Measurements from ENCODE around the gene PTPRK. TPM values are rescaled to one million over a fixed set of nuclear protein-coding genes. Genes with fewer than 3 reads are reported as not detected.
"Not testable (repeated sequence)": the region's sequence is repeated elsewhere in the genome, so short reads cannot be mapped to it uniquely, and the experiment has no call there.

The PTPRK gene
- total RNA-seq, 1 donor from 2014 or later: 25.9 TPM

GRCh38 chr6:128464790-128465189 is 55.6 kb downstream of the PTPRK start:
- intact Hi-C loops (cut with DNase I): no loop called here
- DNase-seq (ENCODE audit: low spot score) (no peak), ATAC-seq (no peak)

- ATAC-seq (no peak), DNase-seq (ENCODE audit: low spot score) (no peak)
- intact Hi-C loops (cut with DNase I): no loop called here
These were observed 56.5 kb downstream of the PTPRK start for GRCh38 chr6:128463942-128464341.

GRCh38 chr6:128461501-128461900 is 58.9 kb downstream of the PTPRK start:
- no peak for DNase-seq (ENCODE audit: low spot score)
- intact Hi-C loops (cut with DNase I): no loop called here
- ATAC-seq: no peak

GRCh38 chr6:128456510-128457230 is 63.7 kb downstream of the PTPRK start:
- intact Hi-C loops (cut with DNase I): no loop called here

DNA sequence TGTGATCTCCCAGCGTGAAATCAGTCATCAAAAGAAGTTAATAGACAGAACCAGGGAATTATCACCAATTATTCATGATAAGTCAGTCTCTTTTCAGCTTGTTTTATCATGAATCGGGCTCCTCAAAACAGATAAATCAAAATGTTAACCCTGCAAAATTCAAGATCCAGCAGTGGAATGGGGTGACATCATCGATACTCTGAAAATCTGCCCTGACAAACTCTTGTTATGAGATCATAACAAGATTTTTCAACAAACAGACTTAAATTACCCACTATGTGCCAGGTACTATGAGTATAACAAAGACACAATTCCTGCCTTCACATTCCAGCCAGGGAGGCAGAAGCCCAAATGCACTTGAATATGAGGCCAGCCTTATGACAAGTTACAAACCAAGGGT is 64.4 kb downstream of the PTPRK start:
- intact Hi-C loops (cut with DNase I): no loop called here
- DNase-seq (ENCODE audit: low spot score): no peak
- no peak for ATAC-seq

More at GRCh38 chr6:128456510-128457230, 63.7 kb downstream of the PTPRK start:
- no peak for DNase-seq (ENCODE audit: low spot score)
- no peak for ATAC-seq

GRCh38 chr6:128452713-128453112 is 67.7 kb downstream of the PTPRK start:
- intact Hi-C loops (cut with DNase I): no loop called here
- no peak for ATAC-seq

DNA sequence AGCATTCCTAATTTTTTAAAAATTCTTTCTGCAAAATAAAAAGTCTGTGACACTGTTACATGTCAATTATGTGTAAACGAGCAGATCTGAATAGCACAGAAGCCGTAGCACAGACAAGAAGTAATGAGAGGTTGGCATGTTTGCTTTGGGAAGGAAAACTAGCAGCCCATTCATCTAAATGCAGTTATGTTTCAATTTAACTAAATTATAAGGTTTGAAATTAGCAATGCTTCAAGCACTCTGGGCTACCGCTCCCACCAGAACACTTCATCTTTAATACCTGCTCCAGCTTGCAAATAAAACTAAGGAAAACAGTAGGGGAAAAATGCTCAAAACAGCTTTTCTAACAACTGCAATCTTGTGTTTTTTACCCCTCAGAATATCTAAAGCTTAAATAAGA is 73.9 kb downstream of the PTPRK start:
- DNase-seq (ENCODE audit: low spot score) (no peak), ATAC-seq (no peak)
- intact Hi-C loops (cut with DNase I): no loop called here

More at GRCh38 chr6:128452713-128453112, 67.7 kb downstream of the PTPRK start:
- no peak for DNase-seq (ENCODE audit: low spot score)

GRCh38 chr6:128443553-128443952 is 76.8 kb downstream of the PTPRK start:
- ATAC-seq (no peak), DNase-seq (ENCODE audit: low spot score) (no peak)
- intact Hi-C loops (cut with DNase I): no loop called here

DNA sequence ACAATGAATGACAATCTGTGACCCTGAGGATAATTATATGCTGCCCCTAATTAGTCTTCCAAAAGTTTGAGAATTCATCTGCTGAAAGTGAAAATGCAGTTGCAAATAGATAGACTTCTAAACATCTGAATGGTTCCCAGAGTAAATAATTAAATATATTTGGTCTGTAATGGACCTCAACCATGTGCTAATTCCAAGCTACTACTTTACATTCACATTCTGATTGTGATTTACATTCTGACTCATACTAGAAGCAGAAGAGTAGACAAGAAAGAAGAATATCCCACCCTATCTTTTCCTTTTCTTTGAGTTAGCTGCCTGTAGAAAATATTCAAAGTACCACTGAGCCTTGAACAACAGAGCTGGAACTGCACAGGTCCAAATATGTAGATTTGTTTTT is 80.8 kb downstream of the PTPRK start:
- DNase-seq (ENCODE audit: low spot score): no peak
- ATAC-seq: no peak
- intact Hi-C loops (cut with DNase I): no loop called here

DNA sequence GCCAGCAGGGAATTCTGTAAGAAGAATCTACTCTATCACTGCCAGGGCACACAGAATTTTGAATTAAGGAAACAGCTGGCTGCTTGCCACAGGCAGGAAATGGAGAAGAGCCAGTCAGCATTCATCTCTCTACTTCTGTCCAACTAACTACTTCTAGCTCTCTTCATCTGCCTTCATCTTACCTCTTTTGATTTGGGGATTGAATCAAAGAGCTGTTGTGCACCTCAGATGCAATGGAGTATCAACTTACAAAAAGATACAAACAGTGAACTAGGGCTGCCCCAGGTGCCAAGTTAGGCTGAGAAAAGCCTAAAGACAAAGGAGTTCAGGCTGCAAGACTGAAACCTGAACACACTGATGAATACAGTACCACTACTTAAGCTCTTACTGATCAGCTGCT is 82.0 kb downstream of the PTPRK start:
- intact Hi-C loops (cut with DNase I): no loop called here
- DNase-seq (ENCODE audit: low spot score): no peak
- ATAC-seq: no peak

DNA sequence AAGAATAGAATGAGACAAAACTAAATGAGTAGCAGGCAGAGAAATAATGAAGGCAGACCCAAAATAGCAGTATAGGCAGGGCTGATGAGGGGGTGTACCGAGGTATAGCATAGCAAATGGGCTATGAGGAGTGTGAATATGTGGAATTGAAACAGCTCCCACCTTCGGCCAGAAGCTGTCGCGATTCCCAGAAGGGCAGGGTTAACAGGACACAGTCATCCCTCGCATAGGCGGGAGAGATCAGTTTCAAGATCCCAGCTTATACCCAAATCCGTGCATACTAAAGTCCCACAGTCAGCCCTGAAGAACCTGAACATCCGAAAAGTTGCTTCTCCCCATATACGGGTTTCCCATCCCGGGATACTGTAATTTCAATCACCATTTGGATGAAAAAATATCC is 82.7 kb downstream of the PTPRK start:
- DNase-seq (ENCODE audit: low spot score) (no peak), ATAC-seq (no peak)
- intact Hi-C loops (cut with DNase I): no loop called here

- intact Hi-C loops (cut with DNase I); DNase-seq (ENCODE audit: low spot score); ATAC-seq: not testable (repeated sequence)
These were observed 85.6 kb downstream of the PTPRK start for GRCh38 chr6:128434752-128435151.

DNA sequence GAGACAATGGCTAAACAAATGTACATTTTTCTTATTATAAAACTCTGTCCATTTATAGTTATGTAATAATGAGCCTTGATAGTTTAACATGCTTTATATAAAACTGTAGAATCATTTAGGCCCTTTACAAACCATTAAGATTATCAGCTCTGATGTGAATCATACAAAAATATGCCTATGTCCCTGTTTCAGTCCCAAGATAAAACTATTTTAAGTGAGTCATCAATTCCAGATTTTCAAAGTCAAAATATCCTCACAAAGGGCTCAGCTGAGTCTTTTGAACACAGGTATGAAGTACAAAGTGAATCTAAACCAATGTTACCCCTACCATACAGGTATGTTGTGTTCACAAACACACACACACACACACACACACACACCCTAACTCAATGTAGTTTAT is 88.0 kb downstream of the PTPRK start:
- ATAC-seq: no peak
- intact Hi-C loops (cut with DNase I): no loop called here
- no peak for DNase-seq (ENCODE audit: low spot score)

GRCh38 chr6:128427139-128427538 is 93.3 kb downstream of the PTPRK start:
- no peak for ATAC-seq
- DNase-seq (ENCODE audit: low spot score): no peak

DNA sequence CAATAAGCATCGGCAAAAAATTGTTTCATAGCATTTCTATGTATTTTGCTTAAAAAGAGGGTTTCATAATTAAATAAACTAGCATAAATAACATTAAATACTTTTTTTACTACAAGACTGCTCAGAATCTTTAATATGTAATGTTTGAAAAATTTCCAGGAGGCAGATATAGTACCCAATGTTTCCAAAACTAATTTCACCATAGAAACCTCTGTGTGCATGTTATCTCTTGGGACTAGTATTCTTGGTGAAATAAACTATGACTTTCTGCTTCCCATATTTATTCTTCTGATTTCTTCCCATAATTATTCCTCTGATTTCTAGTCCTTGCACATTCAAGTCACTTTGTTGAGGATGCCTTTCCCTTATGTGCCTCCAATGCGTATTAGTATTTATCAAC is 94.5 kb downstream of the PTPRK start:
- intact Hi-C loops (cut with DNase I): no loop called here
- ATAC-seq (no peak), DNase-seq (ENCODE audit: low spot score) (no peak)

More at GRCh38 chr6:128427139-128427538, 93.3 kb downstream of the PTPRK start:
- intact Hi-C loops (cut with DNase I): no loop called here

DNA sequence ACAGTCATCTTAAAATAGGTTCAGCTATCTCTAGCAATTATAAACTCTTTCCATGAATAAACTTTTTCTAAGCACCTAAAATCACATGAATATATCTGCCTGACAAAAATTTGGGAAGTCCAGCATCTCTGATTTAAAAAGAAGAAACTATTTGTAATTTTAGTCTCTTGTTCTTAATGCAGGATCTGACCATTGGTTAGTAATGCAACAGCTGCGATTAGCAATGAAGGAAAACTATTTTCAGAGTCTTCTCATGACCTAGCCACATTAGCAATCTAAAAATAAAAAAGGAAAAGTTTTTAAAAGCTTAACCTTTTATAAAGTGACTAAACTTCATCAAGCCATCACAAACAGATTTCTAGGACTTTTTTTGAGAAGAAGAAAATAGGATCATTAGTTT is 97.5 kb downstream of the PTPRK start:
- DNase-seq (ENCODE audit: low spot score) (no peak), ATAC-seq (no peak)
- intact Hi-C loops (cut with DNase I): no loop called here

- DNase-seq (ENCODE audit: low spot score) (no peak), ATAC-seq (no peak)
- intact Hi-C loops (cut with DNase I): no loop called here
These were observed 98.2 kb downstream of the PTPRK start for GRCh38 chr6:128422200-128422599.

- ATAC-seq: peak; percentile 74
- DNase-seq (ENCODE audit: low spot score): no peak
- intact Hi-C loops (cut with DNase I): no loop called here
These were observed 98.6 kb downstream of the PTPRK start for GRCh38 chr6:128421788-128422187.

DNA sequence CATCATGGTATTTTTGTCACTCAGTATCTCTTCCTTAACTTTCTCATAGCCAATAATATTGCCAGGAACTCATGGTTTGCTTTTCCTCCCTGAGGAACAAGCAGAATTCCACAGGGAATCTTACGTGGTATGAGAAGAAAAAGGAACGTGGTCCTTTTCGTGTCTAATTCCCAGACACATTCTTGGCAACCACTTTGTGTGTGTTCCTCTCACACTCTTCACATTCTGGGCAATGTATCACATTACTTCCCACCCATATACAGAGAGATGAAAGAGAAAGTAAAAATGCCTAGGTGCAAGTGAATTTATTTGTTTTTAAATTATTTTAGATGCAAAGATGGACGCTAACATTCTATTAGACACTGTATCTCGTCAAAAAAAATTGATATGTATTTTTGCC is 102.7 kb downstream of the PTPRK start:
- DNase-seq (ENCODE audit: low spot score) (no peak), ATAC-seq (no peak)
- intact Hi-C loops (cut with DNase I): no loop called here

- intact Hi-C loops (cut with DNase I): no loop called here
- no peak for ATAC-seq
- no peak for DNase-seq (ENCODE audit: low spot score)
These were observed 105.0 kb downstream of the PTPRK start for GRCh38 chr6:128415387-128415786.

DNA sequence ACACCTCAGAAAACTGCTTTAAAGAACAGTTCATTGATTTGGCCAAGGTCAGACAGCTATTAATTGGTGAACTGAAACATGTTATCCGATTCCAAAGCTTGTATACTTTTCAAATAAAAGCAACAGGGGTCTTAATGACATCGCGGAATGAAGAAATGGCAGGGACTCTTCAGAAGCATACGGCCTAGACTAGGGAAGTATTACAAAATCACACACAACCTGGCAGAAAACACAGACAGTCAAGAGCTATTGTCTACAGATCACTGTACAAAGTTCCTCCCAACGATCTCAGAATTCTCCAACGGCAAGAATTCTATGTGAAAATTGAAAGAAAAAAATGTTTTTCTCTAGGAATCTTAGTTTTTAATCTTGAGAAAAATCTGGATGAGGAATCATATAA is 105.5 kb downstream of the PTPRK start:
- intact Hi-C loops (cut with DNase I): no loop called here
- DNase-seq (ENCODE audit: low spot score) (no peak), ATAC-seq (no peak)

All from sciatic nerve (tissue), 2 donors.